GM18498 (cell line): ENCODE data around the gene FBXO42.
A peak's percentile ranks its signal among the peaks of the same experiment; 100 is the strongest.

Source experiments
- ATAC-seq: cut with Tn5 transposase; IDR thresholded peaks from one replicate; pipeline ENCODE4 v1.9.1; 2021; ENCODE audit warnings: mild to moderate bottlenecking, moderate library complexity; ENCODE audit not compliant: unreplicated experiment

Gene FBXO42

GRCh38 chr1:16351994-16352841 lies at the start of gene FBXO42:
FBXO42 (minus strand) TSS chr1:16352480; CDS start chr1:16315418, 37,062 bp downstream.
- ATAC-seq, result peak; percentile 90

- no peak for ATAC-seq
These were observed 46.2 kb upstream of the FBXO42 start for GRCh38 chr1:16398371-16398953.

GRCh38 chr1:16397120-16397519 lies 44.8 kb upstream of the FBXO42 start:
- no peak for ATAC-seq

GRCh38 chr1:16396591-16396990 lies 44.3 kb upstream of the FBXO42 start:
- no peak for ATAC-seq

GRCh38 chr1:16394977-16395376 lies 42.7 kb upstream of the FBXO42 start:
- no peak for ATAC-seq

GRCh38 chr1:16393570-16394521 lies 41.6 kb upstream of the FBXO42 start:
- no peak for ATAC-seq

- ATAC-seq, result no peak
These were observed 40.7 kb upstream of the FBXO42 start for GRCh38 chr1:16392740-16393569.

GRCh38 chr1:16391411-16391810 lies 39.1 kb upstream of the FBXO42 start:
- no peak for ATAC-seq

GRCh38 chr1:16387201-16388188 lies 35.2 kb upstream of the FBXO42 start:
- ATAC-seq, result no peak

- ATAC-seq, result no peak
These were observed 34.3 kb upstream of the FBXO42 start for GRCh38 chr1:16386454-16387113.

- ATAC-seq, result no peak
These were observed 33.6 kb upstream of the FBXO42 start for GRCh38 chr1:16385659-16386453.

GRCh38 chr1:16383888-16384287 lies 31.6 kb upstream of the FBXO42 start:
- no peak for ATAC-seq

GRCh38 chr1:16380868-16381267 lies 28.6 kb upstream of the FBXO42 start:
- no peak for ATAC-seq

- ATAC-seq, result no peak
These were observed 26.2 kb upstream of the FBXO42 start for GRCh38 chr1:16378443-16378842.

- no peak for ATAC-seq
These were observed 24.7 kb upstream of the FBXO42 start for GRCh38 chr1:16376971-16377370.

GRCh38 chr1:16375521-16376340 lies 23.5 kb upstream of the FBXO42 start:
- no peak for ATAC-seq

- no peak for ATAC-seq
These were observed 22.0 kb upstream of the FBXO42 start for GRCh38 chr1:16374266-16374665.
